HEK293 (cell line): ENCODE measurements around the gene MN1.

Source experiments
- CTCF ChIA-PET: fragments of 350-600 bp; formaldehyde crosslinking; extraction: SDS; loops from one replicate; lab custom pipeline; 2021; ENCODE audit warnings: antibody characterized with exemption; lab: Yijun Ruan, JAX
- POLR2A ChIA-PET: fragments of 300-600 bp; formaldehyde crosslinking; extraction: SDS; loops from one replicate; lab custom pipeline; 2020; ENCODE audit warnings: antibody characterized with exemption, inconsistent platforms; lab: Yijun Ruan, JAX
- H3K27ac ChIP-seq: fragments of 200-500 bp; sonication (Bioruptor generic); 2 replicates; pipeline ENCODE4 v1.5.1; 2014; ENCODE audit warnings: low read depth, low read length, control low read depth, inconsistent platforms; ENCODE audit errors: extremely low read depth
- H3K36me3 ChIP-seq, 2 experiments: fragments of 200-500 bp in 1 of 2; sonication (Bioruptor generic) in 1 of 2; 1 replicate in 1 of 2; 2 replicates in 1 of 2; pipeline ENCODE4 v1.5.1; 2014 to 2017; ENCODE audit warnings: inconsistent platforms in 2 of 2, low read length in 2 of 2; ENCODE audit not compliant: control insufficient read depth in 2 of 2, insufficient read depth in 1 of 2
- H3K4me1 ChIP-seq: fragments of 200-500 bp; sonication (Bioruptor generic); 2 replicates; pipeline ENCODE4 v1.5.1; 2014; ENCODE audit warnings: mild to moderate bottlenecking, low read length, inconsistent platforms; ENCODE audit not compliant: control insufficient read depth, insufficient read depth
- H3K4me3 ChIP-seq: 2 replicates; pipeline ENCODE4 v1.5.1; 2011; ENCODE audit warnings: low read depth, mild to moderate bottlenecking, control low read depth, low read length, moderate library complexity
- H3K9me3 ChIP-seq: fragments of 200-500 bp; sonication (Bioruptor generic); 2 replicates; pipeline ENCODE4 v1.5.1; 2014; ENCODE audit warnings: low read depth, low read length, inconsistent platforms; ENCODE audit not compliant: control insufficient read depth, insufficient read depth
- BCL11B ChIP-seq: fragments of 450-650 bp; formaldehyde crosslinking; IDR thresholded peaks from 2 replicates; pipeline ENCODE4 v1.5.1; 2016; ENCODE audit warnings: low read depth, missing biosample characterization, missing genetic modification characterization
- MZF1 ChIP-seq: fragments of 450-650 bp; formaldehyde crosslinking; IDR thresholded peaks from 2 replicates; pipeline ENCODE4 v1.5.1; 2017; ENCODE audit warnings: missing biosample characterization, missing genetic modification characterization, borderline replicate concordance
- ZBTB7A ChIP-seq: fragments of 450-650 bp; formaldehyde crosslinking; IDR thresholded peaks from 2 replicates; pipeline ENCODE4 v1.5.1; 2016; ENCODE audit warnings: low read depth, missing biosample characterization, missing genetic modification characterization
- ZFHX2 ChIP-seq: fragments of 450-650 bp; formaldehyde crosslinking; conservative IDR thresholded peaks from 2 replicates; pipeline ENCODE4 v1.5.1; 2016; ENCODE audit warnings: missing biosample characterization, missing genetic modification characterization
- ZNF112 ChIP-seq: fragments of 450-650 bp; formaldehyde crosslinking; IDR thresholded peaks from 2 replicates; pipeline ENCODE4 v1.5.0; 2017; ENCODE audit warnings: missing biosample characterization, missing genetic modification characterization
- ZNF121 ChIP-seq: fragments of 450-650 bp; formaldehyde crosslinking; IDR thresholded peaks from 2 replicates; pipeline ENCODE4 v1.5.1; 2016; ENCODE audit warnings: missing biosample characterization, missing genetic modification characterization
- ZNF169 ChIP-seq: fragments of 450-650 bp; formaldehyde crosslinking; IDR thresholded peaks from 2 replicates; pipeline ENCODE4 v1.5.1; 2016; ENCODE audit warnings: missing biosample characterization, missing genetic modification characterization
- ZNF280D ChIP-seq: fragments of 450-650 bp; formaldehyde crosslinking; IDR thresholded peaks from 2 replicates; pipeline ENCODE4 v1.5.1; 2016; ENCODE audit warnings: missing biosample characterization, missing genetic modification characterization
- ZNF354C ChIP-seq: fragments of 450-650 bp; formaldehyde crosslinking; IDR thresholded peaks from 2 replicates; pipeline ENCODE4 v1.5.1; 2016; ENCODE audit warnings: missing biosample characterization, missing genetic modification characterization, low read depth, borderline replicate concordance
- ZSCAN4 ChIP-seq: fragments of 450-650 bp; formaldehyde crosslinking; IDR thresholded peaks from 2 replicates; pipeline ENCODE4 v1.5.1; 2017; ENCODE audit warnings: missing biosample characterization, missing genetic modification characterization
- TF ChIP-seq, protein P1 (sequence below): fragments of 450-650 bp; formaldehyde crosslinking; IDR thresholded peaks from 2 replicates; pipeline ENCODE4 v1.5.1; 2016; ENCODE audit warnings: missing biosample characterization, missing genetic modification characterization, low read depth
- TF ChIP-seq, protein P2 (sequence below): fragments of 450-650 bp; formaldehyde crosslinking; IDR thresholded peaks from 2 replicates; pipeline ENCODE4 v1.5.1; 2016; ENCODE audit warnings: missing biosample characterization, missing genetic modification characterization

The MN1 gene

DNA sequence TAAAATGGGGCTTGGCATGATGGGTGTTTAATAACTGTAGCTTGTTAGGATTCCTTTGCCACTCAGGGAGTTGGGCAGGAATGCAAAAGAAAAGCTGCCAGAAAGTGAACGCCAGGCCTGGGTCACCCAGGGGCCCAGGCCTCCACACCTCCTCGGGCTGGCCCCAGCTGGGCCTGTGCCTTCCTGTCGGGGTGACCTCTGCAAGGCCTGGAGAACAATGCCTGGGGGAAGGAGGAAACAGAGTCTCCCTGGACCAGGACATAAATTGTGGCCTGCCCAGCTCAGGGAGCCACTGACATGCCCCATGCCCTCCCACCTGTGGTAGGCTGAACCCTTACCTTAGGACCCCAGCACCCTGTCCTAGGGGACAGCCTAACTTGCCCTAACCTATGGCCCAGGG lies 21.9 kb downstream of the MN1 start:
- Histone ChIP-seq H3K27ac (no peak overlapping the region), H3K4me1 (peaks cover 4% of the 10 kb centered on the region; the same call in 1 of the 2 replicates), H3K36me3 (peaks cover 0 to 5% of the 10 kb centered on the region in 2 experiments; a peak in 1 of 3 replicates), H3K4me3 (no peak overlapping the region), H3K9me3 (no peaks in the 10 kb centered on the region)
- CTCF ChIA-PET = interaction anchor here (0.6 kb wide), 1 partner anchor 85 kb away, joined by 4 read pairs; no protein-coding TSS in a partner anchor
- TF ChIP-seq ZNF354C (tag by site-specific recombination) (no peak), ZNF169 (tag by site-specific recombination) (no peak), ZBTB7A (no peak), ZNF112 (tag by site-specific recombination) (no peak), MZF1 (no peak), ZNF280D (tag by site-specific recombination) (no peak)
- TF ChIP-seq, protein P1, sequence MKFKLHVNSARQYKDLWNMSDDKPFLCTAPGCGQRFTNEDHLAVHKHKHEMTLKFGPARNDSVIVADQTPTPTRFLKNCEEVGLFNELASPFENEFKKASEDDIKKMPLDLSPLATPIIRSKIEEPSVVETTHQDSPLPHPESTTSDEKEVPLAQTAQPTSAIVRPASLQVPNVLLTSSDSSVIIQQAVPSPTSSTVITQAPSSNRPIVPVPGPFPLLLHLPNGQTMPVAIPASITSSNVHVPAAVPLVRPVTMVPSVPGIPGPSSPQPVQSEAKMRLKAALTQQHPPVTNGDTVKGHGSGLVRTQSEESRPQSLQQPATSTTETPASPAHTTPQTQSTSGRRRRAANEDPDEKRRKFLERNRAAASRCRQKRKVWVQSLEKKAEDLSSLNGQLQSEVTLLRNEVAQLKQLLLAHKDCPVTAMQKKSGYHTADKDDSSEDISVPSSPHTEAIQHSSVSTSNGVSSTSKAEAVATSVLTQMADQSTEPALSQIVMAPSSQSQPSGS (tag by site-specific recombination) = no peak
- POLR2A ChIA-PET = no interaction called here

DNA sequence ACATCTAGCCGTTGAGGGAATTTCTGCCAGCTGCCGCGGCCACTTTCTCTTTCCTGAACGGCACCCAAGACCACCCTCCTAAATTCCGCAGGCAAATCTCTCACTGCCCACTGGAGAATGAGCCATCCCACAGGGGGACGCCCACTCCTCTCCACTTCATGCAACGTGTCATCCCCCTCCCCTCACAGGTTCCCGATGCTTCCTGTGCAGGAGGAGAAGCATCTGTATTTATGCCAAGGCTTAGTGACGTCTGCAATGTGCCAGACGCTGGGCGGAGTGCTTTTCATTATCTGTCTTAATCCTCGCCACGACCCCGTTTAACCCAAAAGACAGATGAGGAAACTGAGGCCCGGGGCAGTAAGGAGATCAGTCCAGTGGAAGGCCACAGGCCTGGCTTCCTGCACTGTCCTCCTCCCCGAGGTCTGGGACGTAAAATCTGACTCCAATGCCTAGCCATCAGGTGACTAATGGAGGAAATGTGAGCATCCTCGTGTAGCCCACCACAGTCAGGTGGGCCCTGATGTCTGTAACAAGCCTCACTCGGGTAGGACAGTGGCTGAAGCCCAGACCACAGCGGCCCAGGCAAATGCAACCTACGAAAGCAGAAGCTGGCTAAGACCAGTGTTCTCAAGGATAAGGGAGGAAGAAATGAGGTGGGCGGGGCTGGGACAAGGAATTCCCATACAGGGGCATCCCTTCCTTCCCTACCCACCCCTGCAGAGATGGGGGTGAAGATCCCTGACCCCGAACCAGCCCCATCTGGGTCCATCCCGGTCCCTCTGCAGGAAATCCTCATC lies 23.1 kb downstream of the MN1 start:
- POLR2A ChIA-PET = no interaction called here
- H3K4me1 ChIP-seq = 0 out of 2 replicates have a peak, but pooled peaks cover 4% of the 10 kb centered on the region
- H3K36me3 ChIP-seq = peaks cover 0 to 5% of the 10 kb centered on the region in 2 experiments; a peak in 1 of 3 replicates
- H3K9me3 ChIP-seq = no peaks in the 10 kb centered on the region
- TF ChIP-seq, protein P2, sequence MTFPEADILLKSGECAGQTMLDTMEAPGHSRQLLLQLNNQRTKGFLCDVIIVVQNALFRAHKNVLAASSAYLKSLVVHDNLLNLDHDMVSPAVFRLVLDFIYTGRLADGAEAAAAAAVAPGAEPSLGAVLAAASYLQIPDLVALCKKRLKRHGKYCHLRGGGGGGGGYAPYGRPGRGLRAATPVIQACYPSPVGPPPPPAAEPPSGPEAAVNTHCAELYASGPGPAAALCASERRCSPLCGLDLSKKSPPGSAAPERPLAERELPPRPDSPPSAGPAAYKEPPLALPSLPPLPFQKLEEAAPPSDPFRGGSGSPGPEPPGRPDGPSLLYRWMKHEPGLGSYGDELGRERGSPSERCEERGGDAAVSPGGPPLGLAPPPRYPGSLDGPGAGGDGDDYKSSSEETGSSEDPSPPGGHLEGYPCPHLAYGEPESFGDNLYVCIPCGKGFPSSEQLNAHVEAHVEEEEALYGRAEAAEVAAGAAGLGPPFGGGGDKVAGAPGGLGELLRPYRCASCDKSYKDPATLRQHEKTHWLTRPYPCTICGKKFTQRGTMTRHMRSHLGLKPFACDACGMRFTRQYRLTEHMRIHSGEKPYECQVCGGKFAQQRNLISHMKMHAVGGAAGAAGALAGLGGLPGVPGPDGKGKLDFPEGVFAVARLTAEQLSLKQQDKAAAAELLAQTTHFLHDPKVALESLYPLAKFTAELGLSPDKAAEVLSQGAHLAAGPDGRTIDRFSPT (tag by site-specific recombination) = no peak
- TF ChIP-seq ZFHX2 (tag by site-specific recombination) (peak; percentile 38), ZSCAN4 (tag by site-specific recombination) (no peak)
- CTCF ChIA-PET = no interaction called here
- H3K4me3 ChIP-seq = no peak overlapping the region
- H3K27ac ChIP-seq = no peak overlapping the region

DNA sequence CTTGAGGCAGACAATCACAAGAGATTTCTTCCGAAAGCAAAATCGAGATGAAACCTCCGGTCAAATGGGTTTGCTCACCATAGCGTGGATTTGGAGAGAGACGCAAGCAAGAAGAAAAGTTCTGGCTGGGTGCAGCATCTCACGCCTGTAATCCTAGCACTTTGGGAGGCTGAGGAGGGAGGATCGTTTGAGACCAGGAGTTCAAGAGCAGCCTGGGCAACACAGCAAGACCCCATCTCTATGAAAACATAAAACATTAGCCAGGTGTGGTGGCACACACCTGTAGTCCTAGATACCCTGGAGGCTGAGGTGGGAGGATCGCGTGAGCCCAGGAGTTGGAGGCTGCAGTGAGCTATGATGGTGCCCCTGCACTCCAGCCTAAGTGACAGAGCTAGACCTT lies 24.4 kb downstream of the MN1 start:
- Histone ChIP-seq H3K9me3 (no peaks in the 10 kb centered on the region), H3K36me3 (peaks cover 0 to 5% of the 10 kb centered on the region in 2 experiments; a peak in 1 of 3 replicates), H3K4me3 (no peak overlapping the region), H3K4me1 (0 out of 2 replicates have a peak, but pooled peaks cover 4% of the 10 kb centered on the region), H3K27ac (no peak overlapping the region)
- TF ChIP-seq ZNF121 (tag by site-specific recombination) (peak; percentile 91), BCL11B (no peak)
- TF ChIP-seq, all 188 proteins: peak for 1
- ChIA-PET CTCF (interaction anchor here (0.7 kb wide), 1 partner anchor 251 kb away, joined by 4 read pairs; no protein-coding TSS in a partner anchor), POLR2A (no interaction called here)
